GM19328 (cell line): ENCODE results near the gene MEGF9.

Experiments used
- ATAC-seq: cut with Tn5 transposase; IDR thresholded peaks from one replicate; pipeline ENCODE4 v1.9.1; 2021; ENCODE audit warnings: mild to moderate bottlenecking, moderate library complexity; ENCODE audit not compliant: unreplicated experiment

MEGF9 gene

GRCh38 chr9:120627073-120627472, 87.2 kb downstream of the MEGF9 start:
- no peak for ATAC-seq

- ATAC-seq: no peak
These were observed 87.8 kb downstream of the MEGF9 start for GRCh38 chr9:120626512-120626911.

- ATAC-seq: no peak
These were observed 89.0 kb downstream of the MEGF9 start for GRCh38 chr9:120625222-120625621.

- ATAC-seq: no peak
These were observed 91.5 kb downstream of the MEGF9 start for GRCh38 chr9:120622790-120623189.

- ATAC-seq: no peak
These were observed 92.3 kb downstream of the MEGF9 start for GRCh38 chr9:120621941-120622340.

- no peak for ATAC-seq
These were observed 94.3 kb downstream of the MEGF9 start for GRCh38 chr9:120619751-120620655.

- ATAC-seq: no peak
These were observed 97.0 kb downstream of the MEGF9 start for GRCh38 chr9:120616966-120617935.

GRCh38 chr9:120612218-120612617, 102.1 kb downstream of the MEGF9 start:
- ATAC-seq: no peak

- ATAC-seq: no peak
These were observed 102.6 kb downstream of the MEGF9 start for GRCh38 chr9:120611690-120612068.

- ATAC-seq: no peak
These were observed 103.1 kb downstream of the MEGF9 start for GRCh38 chr9:120610975-120611689.

GRCh38 chr9:120609636-120610035, 104.6 kb downstream of the MEGF9 start:
- no peak for ATAC-seq

- ATAC-seq: no peak
These were observed 105.8 kb downstream of the MEGF9 start for GRCh38 chr9:120608421-120608820.

GRCh38 chr9:120603591-120603990, 110.7 kb downstream of the MEGF9 start:
- no peak for ATAC-seq

GRCh38 chr9:120603010-120603409, 111.3 kb downstream of the MEGF9 start:
- ATAC-seq: no peak

GRCh38 chr9:120593955-120594277, 120.4 kb downstream of the MEGF9 start:
- no peak for ATAC-seq

GRCh38 chr9:120593250-120593954, 120.9 kb downstream of the MEGF9 start:
- no peak for ATAC-seq

- no peak for ATAC-seq
These were observed 122.1 kb downstream of the MEGF9 start for GRCh38 chr9:120592210-120592609.

- ATAC-seq: no peak
These were observed 126.9 kb downstream of the MEGF9 start for GRCh38 chr9:120587328-120587727.

GRCh38 chr9:120583958-120584369, 130.3 kb downstream of the MEGF9 start:
- ATAC-seq: no peak
